Neural cell (in vitro differentiated cells): ENCODE results near the gene STK32B.

ENCODE experiments used
- EP300 ChIP-seq: fragments of 450-650 bp; conservative IDR thresholded peaks from 2 replicates; pipeline ENCODE4 v1.6.1; 2014; ENCODE audit warnings: antibody characterized with exemption, mild to moderate bottlenecking, moderate library complexity; ENCODE audit not compliant: poor library complexity, severe bottlenecking
- EZH2 ChIP-seq: fragments of 200-600, 300-800 bp; shearing (Covaris generic), sonication (generic); IDR thresholded peaks from 2 replicates; pipeline ENCODE4 v1.6.1; 2014; ENCODE audit warnings: antibody characterized with exemption, low read length, borderline replicate concordance, mild to moderate bottlenecking; ENCODE audit not compliant: insufficient read depth, poor library complexity, severe bottlenecking
- POLR2AphosphoS5 ChIP-seq: IDR thresholded peaks from 2 replicates; pipeline ENCODE4 v1.6.1; 2012
- TF ChIP-seq, protein P1 (sequence below): fragments of 450-650 bp; IDR thresholded peaks from 2 replicates; pipeline ENCODE4 v1.5.1; 2014; ENCODE audit warnings: antibody characterized with exemption, mild to moderate bottlenecking, moderate library complexity; ENCODE audit not compliant: poor library complexity, severe bottlenecking
- TF ChIP-seq, protein P2 (sequence below): IDR thresholded peaks from 2 replicates; pipeline ENCODE4 v1.6.1; 2012; ENCODE audit warnings: borderline replicate concordance

DNA sequence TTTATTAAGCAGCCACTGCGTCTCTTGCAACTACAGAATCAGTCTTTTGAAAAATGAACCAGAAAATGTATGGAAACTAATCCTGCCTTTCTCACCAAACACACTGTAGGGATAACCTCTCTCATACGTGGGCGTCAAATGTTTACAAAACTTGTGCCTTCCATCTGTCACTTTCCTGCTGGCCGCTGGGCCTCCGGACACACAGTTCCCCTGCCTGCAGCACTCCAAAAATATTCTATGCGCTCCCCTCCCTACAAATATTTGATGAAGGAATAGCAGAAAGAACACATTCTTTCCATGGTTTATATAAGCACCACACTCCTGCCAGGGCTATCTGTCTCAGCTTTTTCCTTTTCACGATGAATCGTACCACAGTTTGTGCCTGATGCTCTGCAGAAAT is 17.1 kb upstream of the STK32B start:
- TF ChIP-seq, protein P1, sequence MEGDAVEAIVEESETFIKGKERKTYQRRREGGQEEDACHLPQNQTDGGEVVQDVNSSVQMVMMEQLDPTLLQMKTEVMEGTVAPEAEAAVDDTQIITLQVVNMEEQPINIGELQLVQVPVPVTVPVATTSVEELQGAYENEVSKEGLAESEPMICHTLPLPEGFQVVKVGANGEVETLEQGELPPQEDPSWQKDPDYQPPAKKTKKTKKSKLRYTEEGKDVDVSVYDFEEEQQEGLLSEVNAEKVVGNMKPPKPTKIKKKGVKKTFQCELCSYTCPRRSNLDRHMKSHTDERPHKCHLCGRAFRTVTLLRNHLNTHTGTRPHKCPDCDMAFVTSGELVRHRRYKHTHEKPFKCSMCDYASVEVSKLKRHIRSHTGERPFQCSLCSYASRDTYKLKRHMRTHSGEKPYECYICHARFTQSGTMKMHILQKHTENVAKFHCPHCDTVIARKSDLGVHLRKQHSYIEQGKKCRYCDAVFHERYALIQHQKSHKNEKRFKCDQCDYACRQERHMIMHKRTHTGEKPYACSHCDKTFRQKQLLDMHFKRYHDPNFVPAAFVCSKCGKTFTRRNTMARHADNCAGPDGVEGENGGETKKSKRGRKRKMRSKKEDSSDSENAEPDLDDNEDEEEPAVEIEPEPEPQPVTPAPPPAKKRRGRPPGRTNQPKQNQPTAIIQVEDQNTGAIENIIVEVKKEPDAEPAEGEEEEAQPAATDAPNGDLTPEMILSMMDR: no peak
- TF ChIP-seq POLR2AphosphoS5 (no peak), EP300 (no peak), EZH2 (no peak)
- TF ChIP-seq, protein P2, sequence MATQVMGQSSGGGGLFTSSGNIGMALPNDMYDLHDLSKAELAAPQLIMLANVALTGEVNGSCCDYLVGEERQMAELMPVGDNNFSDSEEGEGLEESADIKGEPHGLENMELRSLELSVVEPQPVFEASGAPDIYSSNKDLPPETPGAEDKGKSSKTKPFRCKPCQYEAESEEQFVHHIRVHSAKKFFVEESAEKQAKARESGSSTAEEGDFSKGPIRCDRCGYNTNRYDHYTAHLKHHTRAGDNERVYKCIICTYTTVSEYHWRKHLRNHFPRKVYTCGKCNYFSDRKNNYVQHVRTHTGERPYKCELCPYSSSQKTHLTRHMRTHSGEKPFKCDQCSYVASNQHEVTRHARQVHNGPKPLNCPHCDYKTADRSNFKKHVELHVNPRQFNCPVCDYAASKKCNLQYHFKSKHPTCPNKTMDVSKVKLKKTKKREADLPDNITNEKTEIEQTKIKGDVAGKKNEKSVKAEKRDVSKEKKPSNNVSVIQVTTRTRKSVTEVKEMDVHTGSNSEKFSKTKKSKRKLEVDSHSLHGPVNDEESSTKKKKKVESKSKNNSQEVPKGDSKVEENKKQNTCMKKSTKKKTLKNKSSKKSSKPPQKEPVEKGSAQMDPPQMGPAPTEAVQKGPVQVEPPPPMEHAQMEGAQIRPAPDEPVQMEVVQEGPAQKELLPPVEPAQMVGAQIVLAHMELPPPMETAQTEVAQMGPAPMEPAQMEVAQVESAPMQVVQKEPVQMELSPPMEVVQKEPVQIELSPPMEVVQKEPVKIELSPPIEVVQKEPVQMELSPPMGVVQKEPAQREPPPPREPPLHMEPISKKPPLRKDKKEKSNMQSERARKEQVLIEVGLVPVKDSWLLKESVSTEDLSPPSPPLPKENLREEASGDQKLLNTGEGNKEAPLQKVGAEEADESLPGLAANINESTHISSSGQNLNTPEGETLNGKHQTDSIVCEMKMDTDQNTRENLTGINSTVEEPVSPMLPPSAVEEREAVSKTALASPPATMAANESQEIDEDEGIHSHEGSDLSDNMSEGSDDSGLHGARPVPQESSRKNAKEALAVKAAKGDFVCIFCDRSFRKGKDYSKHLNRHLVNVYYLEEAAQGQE: no peak
